PC-9 (cell line): ENCODE measurements around the gene PRKAG2. TPM values are rescaled to one million over a fixed set of nuclear protein-coding genes. Genes with fewer than 3 reads are reported as not detected.
A peak's percentile ranks its signal among the peaks of the same experiment; 100 is the strongest.

Source experiments
- BruUV-seq: library from RNA; stranded (reverse); fragments of 400-500 nt; replicated peaks from 2 replicates; lab custom pipeline; 2021; lab: Mats Ljungman, UMichigan
- CTCF ChIA-PET: fragments of 300-600 bp; sonication (Branson Sonifier 250); formaldehyde crosslinking; loops from one replicate; lab custom pipeline; 2022; ENCODE audit warnings: antibody characterized with exemption; lab: Charles Lee
- POLR2A ChIA-PET: fragments of 300-600 bp; sonication (Branson Sonifier 250); formaldehyde crosslinking; loops from one replicate; lab custom pipeline; 2022; ENCODE audit warnings: antibody characterized with exemption; ENCODE audit not compliant: unreplicated experiment; lab: Charles Lee
- DNase-seq, 2 experiments: peaks; one replicate each; pipeline versions ENCODE4 v3.0.0 to v3.0.0-alpha.2; 2015 to 2022; ENCODE audit warnings: mixed read lengths in 1 of 2
- H2AFZ ChIP-seq: fragments of 200-600 bp; sonication (generic); 2 replicates; pipeline ENCODE4 v1.8.1; 2017; ENCODE audit warnings: antibody characterized with exemption
- H3F3A ChIP-seq: fragments of 200-600 bp; sonication (generic); 2 replicates; pipeline ENCODE4 v1.8.1; 2017; ENCODE audit warnings: antibody characterized with exemption, mild to moderate bottlenecking, low read depth; ENCODE audit not compliant: insufficient read depth
- H3K27ac ChIP-seq: fragments of 200-600 bp; sonication (generic); 2 replicates; pipeline ENCODE4 v1.6.1; 2016; ENCODE audit warnings: mixed run types
- H3K27me3 ChIP-seq: fragments of 200-600 bp; sonication (generic); 2 replicates; pipeline ENCODE4 v1.6.1; 2016; ENCODE audit warnings: low read depth, mixed run types; ENCODE audit not compliant: insufficient read depth
- H3K36me3 ChIP-seq: fragments of 200-600 bp; sonication (generic); 2 replicates; pipeline ENCODE4 v1.6.1; 2016; ENCODE audit warnings: low read depth, mixed run types
- H3K4me1 ChIP-seq: fragments of 200-600 bp; sonication (generic); replicated peaks from 2 replicates; pipeline ENCODE4 v1.6.1; 2016; ENCODE audit warnings: mixed run types; ENCODE audit not compliant: insufficient read depth
- H3K4me2 ChIP-seq: fragments of 200-600 bp; sonication (generic); 2 replicates; pipeline ENCODE4 v1.6.1; 2017; ENCODE audit warnings: mixed run types
- H3K4me3 ChIP-seq: fragments of 200-600 bp; sonication (generic); 2 replicates; pipeline ENCODE4 v1.6.1; 2016; ENCODE audit warnings: mixed run types
- H3K79me2 ChIP-seq: fragments of 200-600 bp; sonication (generic); 2 replicates; pipeline ENCODE4 v1.6.1; 2017; ENCODE audit warnings: low read depth, mixed run types
- H3K9me2 ChIP-seq: fragments of 200-600 bp; sonication (generic); 2 replicates; pipeline ENCODE4 v1.8.1; 2017; ENCODE audit warnings: mild to moderate bottlenecking; ENCODE audit not compliant: insufficient read depth
- H3K9me3 ChIP-seq: fragments of 200-600 bp; sonication (generic); 2 replicates; pipeline ENCODE4 v1.8.1; 2016; ENCODE audit warnings: low read depth; ENCODE audit not compliant: insufficient read depth
- H4K20me1 ChIP-seq: fragments of 200-600 bp; sonication (generic); 2 replicates; pipeline ENCODE4 v1.8.1; 2017; ENCODE audit not compliant: insufficient read depth
- EZH2 ChIP-seq: fragments of 200-600 bp; sonication (generic); IDR thresholded peaks from 2 replicates; pipeline ENCODE4 v1.8.0; 2017; ENCODE audit warnings: antibody characterized with exemption, low read depth
- intact Hi-C: fragments of 100-400 bp; cut with micrococcal nuclease; formaldehyde crosslinking; loops from one replicate; pipeline ENCODE4 v1.10.0; 2022; ENCODE audit not compliant: unreplicated experiment
- total RNA-seq: library from RNA; stranded (reverse); gene quantifications from 2 replicates; pipeline ENCODE4 v1.2.3, GENCODE V29; 2021
- TF ChIP-seq, protein P1 (sequence below): fragments of 200-600 bp; sonication (generic); conservative IDR thresholded peaks from 2 replicates; pipeline ENCODE4 v1.6.1; 2017; ENCODE audit warnings: mixed run types, antibody characterized with exemption, mild to moderate bottlenecking, moderate library complexity

The PRKAG2 gene
- total RNA-seq, 1 experiment from 2014 or later, result 37.3 TPM

DNA sequence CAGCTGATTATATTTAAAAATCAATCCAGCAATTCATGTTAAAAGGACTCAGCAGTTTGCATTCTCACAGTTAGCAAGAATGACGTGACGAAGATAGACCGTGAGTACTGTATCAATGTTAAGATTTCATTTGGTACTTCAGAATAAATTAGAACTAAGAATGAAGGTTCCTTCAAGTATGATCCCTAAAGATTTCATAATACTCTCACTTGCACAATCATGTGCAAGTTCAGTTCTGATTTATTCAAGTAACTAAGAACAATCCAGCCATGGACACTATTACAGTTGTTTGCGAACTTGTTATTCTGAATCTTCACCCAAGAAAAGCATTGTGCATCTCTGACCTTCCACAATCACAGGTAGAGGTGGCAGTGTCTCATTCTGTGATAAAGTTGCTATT is 365.0 kb downstream of the PRKAG2 start:
- POLR2A ChIA-PET, result no interaction called here
- H3K4me3 ChIP-seq, result no peak overlapping the region

DNA sequence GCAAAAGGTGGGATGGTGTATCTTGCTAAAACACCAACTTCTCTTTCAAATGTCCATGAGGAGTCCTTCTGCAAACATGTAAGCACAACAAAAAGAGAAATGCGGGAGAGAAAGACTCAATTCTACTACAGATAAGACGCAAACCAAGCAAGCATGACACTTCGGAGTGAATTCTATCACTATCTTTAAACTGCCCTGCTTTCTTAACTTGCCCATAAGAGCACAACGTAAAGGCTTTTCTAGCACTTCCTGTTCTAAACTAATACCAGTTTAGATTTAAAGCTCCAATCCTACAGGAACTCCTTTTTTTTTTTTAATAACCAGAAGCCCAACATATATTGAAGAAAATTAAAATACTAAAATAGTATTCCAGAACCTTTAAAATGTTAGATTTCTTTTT is 365.6 kb downstream of the PRKAG2 start:
- H3K4me2 ChIP-seq, result no peak overlapping the region
- peaks cover 32% of the 10 kb centered on the region for H3K4me1 ChIP-seq
- intact Hi-C loops, result loop anchor here (5.0 kb wide), 1 partner anchor 159 kb away; no protein-coding TSS in a partner anchor
- peaks cover 26% of the 10 kb centered on the region for H3K36me3 ChIP-seq
- TF ChIP-seq, protein P1, sequence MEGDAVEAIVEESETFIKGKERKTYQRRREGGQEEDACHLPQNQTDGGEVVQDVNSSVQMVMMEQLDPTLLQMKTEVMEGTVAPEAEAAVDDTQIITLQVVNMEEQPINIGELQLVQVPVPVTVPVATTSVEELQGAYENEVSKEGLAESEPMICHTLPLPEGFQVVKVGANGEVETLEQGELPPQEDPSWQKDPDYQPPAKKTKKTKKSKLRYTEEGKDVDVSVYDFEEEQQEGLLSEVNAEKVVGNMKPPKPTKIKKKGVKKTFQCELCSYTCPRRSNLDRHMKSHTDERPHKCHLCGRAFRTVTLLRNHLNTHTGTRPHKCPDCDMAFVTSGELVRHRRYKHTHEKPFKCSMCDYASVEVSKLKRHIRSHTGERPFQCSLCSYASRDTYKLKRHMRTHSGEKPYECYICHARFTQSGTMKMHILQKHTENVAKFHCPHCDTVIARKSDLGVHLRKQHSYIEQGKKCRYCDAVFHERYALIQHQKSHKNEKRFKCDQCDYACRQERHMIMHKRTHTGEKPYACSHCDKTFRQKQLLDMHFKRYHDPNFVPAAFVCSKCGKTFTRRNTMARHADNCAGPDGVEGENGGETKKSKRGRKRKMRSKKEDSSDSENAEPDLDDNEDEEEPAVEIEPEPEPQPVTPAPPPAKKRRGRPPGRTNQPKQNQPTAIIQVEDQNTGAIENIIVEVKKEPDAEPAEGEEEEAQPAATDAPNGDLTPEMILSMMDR, result no peak
- no peak for TF ChIP-seq EZH2
- DNase-seq, result no peak
- no peak overlapping the region for H2AFZ ChIP-seq
- peaks cover 21% of the 10 kb centered on the region; the same call in 1 of the 2 replicates for H3F3A ChIP-seq
- H3K27ac ChIP-seq, result no peak overlapping the region
- no TSS peak for BruUV-seq
- H3K4me3 ChIP-seq, result no peak overlapping the region
- ChIA-PET CTCF (no interaction called here), POLR2A (no interaction called here)
- H3K9me3 ChIP-seq, result no peaks in the 10 kb centered on the region
- H3K9me2 ChIP-seq, result no peaks in the 10 kb centered on the region
- peaks cover 100% of the 10 kb centered on the region for H3K79me2 ChIP-seq
- H4K20me1 ChIP-seq, result peaks cover 100% of the 10 kb centered on the region
- H3K27me3 ChIP-seq, result no peaks in the 10 kb centered on the region

More for the DNA sequence above, 365.0 kb downstream of the PRKAG2 start:
- no peak for DNase-seq
- Histone ChIP-seq H3K27ac (no peak overlapping the region), H3K36me3 (peaks cover 26% of the 10 kb centered on the region), H2AFZ (no peak overlapping the region), H3K9me2 (no peaks in the 10 kb centered on the region), H3K4me1 (peaks cover 34% of the 10 kb centered on the region), H3F3A (peaks cover 14% of the 10 kb centered on the region; the same call in 1 of the 2 replicates), H3K27me3 (no peaks in the 10 kb centered on the region), H3K79me2 (peaks cover 100% of the 10 kb centered on the region), H4K20me1 (peaks cover 100% of the 10 kb centered on the region), H3K4me2 (no peak overlapping the region), H3K9me3 (no peaks in the 10 kb centered on the region)
- CTCF ChIA-PET, result no interaction called here
- no TSS peak for BruUV-seq
- intact Hi-C loops, result loop anchor here (5.0 kb wide), 1 partner anchor 160 kb away; no protein-coding TSS in a partner anchor
- no peak for TF ChIP-seq EZH2
- TF ChIP-seq, protein P1, result no peak

DNA sequence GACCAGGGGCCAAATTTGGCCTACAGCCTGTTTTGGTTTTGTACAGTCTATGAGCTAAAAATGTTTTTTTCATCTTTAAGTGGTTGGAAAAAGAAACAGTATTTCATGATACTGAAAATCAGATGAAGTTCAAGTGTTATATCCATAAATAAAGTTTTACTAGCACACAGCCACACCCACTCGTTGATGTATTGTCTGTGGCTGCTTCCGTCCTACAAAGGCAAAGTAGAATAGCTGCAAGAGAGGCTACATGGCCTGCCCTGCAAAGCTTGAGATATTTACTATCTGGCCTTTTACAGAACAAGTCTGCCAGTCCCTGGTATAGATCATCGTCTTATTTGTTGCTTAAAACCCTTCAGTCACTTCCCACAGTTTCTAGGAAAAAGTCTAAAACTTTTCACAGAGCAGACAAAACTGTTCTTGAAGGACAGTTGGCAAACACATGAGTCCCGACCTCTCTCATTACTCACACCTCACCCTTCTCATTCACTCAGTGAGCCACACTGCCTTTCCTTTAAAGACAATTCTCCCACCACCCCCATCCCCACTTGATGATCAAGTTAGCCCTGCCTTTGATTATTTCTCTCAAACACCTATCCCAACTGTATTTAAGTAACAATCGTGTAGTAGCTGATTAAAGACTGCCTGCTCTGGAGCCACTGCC is 367.1 kb downstream of the PRKAG2 start:
- CTCF ChIA-PET, result interaction anchor here (0.6 kb wide), 1 partner anchor 22 kb away, joined by 3 read pairs; no protein-coding TSS in a partner anchor
- H3K27ac ChIP-seq, result no peak overlapping the region
- H3K36me3 ChIP-seq, result peaks cover 15% of the 10 kb centered on the region; the same call in 1 of the 2 replicates
- H3F3A ChIP-seq, result peaks cover 35% of the 10 kb centered on the region
- intact Hi-C loops, result loop anchor here (5.0 kb wide), 1 partner anchor 158 kb away; no protein-coding TSS in a partner anchor
- H3K79me2 ChIP-seq, result peaks cover 100% of the 10 kb centered on the region
- DNase-seq, result peak in 1 of 2 experiments; percentile 11
- BruUV-seq, result no TSS peak
- peaks cover 99% of the 10 kb centered on the region for H4K20me1 ChIP-seq
- H3K9me2 ChIP-seq, result no peaks in the 10 kb centered on the region
- POLR2A ChIA-PET, result interaction anchor here (0.6 to 0.8 kb wide), 2 partner anchors 10 to 50 kb away, joined by 3 to 11 read pairs; partner anchors contain the start of gene RHEB
- no peak overlapping the region for H3K4me3 ChIP-seq
- H3K4me1 ChIP-seq, result peaks cover 32% of the 10 kb centered on the region
- no peak overlapping the region for H2AFZ ChIP-seq
- no peak overlapping the region for H3K4me2 ChIP-seq
- no peaks in the 10 kb centered on the region for H3K9me3 ChIP-seq
- TF ChIP-seq, protein P1, result no peak
- no peak for TF ChIP-seq EZH2
- H3K27me3 ChIP-seq, result no peaks in the 10 kb centered on the region
